Stimulated activated effector memory CD8-positive, alpha-beta T cell treated with anti-CD3 and anti-CD28 coated beads, Interleukin-12 subunit alpha, Interleukin-12 subunit beta, amount 100 ng/mL, for 72 hours (primary cell): ENCODE measurements around the gene VWCE.
A peak's percentile ranks its signal among the peaks of the same experiment; 100 is the strongest.

ENCODE experiments used
- ATAC-seq: fragments of 150-1000 bp; cut with Tn5 transposase; 2 replicates; pipeline ENCODE4 v1.10.0; 2021
- DNase-seq, 2 donors: peaks; one replicate each; pipeline ENCODE4 v3.0.0; 2021 to 2022; ENCODE audit warnings: low spot score in 2 of 2
- H3K27ac Mint-ChIP-seq: one replicate; pipeline ENCODE4 v1.8.0; 2022; ENCODE audit warnings: mild to moderate bottlenecking, mixed read lengths
- H3K36me3 Mint-ChIP-seq: one replicate; pipeline ENCODE4 v1.8.0; 2022; ENCODE audit warnings: mild to moderate bottlenecking, mixed read lengths
- H3K4me1 Mint-ChIP-seq: one replicate; pipeline ENCODE4 v1.8.0; 2022; ENCODE audit warnings: mixed read lengths
- H3K4me3 Mint-ChIP-seq: one replicate; pipeline ENCODE4 v1.8.0; 2022; ENCODE audit warnings: mild to moderate bottlenecking, mixed read lengths
- H3K9me3 Mint-ChIP-seq: one replicate; pipeline ENCODE4 v1.8.0; 2022; ENCODE audit warnings: mixed read lengths

VWCE gene

DNA sequence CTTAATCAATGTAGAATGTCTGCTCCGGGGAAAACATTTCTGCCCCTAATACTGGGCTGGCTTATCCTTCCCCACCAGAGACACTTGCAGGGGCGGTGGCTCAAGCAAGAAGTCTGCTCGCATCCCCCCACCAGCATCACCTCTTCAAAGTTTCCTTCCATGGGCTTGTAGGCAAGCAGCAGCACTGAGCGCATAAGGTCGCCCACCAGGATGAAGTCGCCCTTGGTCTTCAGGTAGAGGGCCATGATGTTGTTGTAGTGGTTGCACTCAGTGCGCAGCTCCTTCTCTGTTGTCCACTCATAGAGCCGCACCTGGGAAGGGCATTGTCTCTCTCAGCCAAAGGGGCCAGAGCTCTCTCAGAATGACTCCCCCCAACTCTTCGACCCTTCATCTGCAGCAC is 8.6 kb upstream of the VWCE start:
- no peak overlapping the region for H3K27ac Mint-ChIP-seq
- ATAC-seq (no peak), DNase-seq (no peak)
- H3K36me3 Mint-ChIP-seq = no peaks in the 10 kb centered on the region
- H3K9me3 Mint-ChIP-seq = no peaks in the 10 kb centered on the region
- H3K4me1 Mint-ChIP-seq = peaks cover 5% of the 10 kb centered on the region
- H3K4me3 Mint-ChIP-seq = no peak overlapping the region

GRCh38 chr11:61302550-61302949 is 7.4 kb upstream of the VWCE start:
- Mint-ChIP-seq H3K4me1 (peaks cover 17% of the 10 kb centered on the region), H3K36me3 (peaks cover 7% of the 10 kb centered on the region), H3K27ac (no peak overlapping the region), H3K4me3 (no peak overlapping the region), H3K9me3 (no peaks in the 10 kb centered on the region)
- DNase-seq (no peak), ATAC-seq (no peak)

DNA sequence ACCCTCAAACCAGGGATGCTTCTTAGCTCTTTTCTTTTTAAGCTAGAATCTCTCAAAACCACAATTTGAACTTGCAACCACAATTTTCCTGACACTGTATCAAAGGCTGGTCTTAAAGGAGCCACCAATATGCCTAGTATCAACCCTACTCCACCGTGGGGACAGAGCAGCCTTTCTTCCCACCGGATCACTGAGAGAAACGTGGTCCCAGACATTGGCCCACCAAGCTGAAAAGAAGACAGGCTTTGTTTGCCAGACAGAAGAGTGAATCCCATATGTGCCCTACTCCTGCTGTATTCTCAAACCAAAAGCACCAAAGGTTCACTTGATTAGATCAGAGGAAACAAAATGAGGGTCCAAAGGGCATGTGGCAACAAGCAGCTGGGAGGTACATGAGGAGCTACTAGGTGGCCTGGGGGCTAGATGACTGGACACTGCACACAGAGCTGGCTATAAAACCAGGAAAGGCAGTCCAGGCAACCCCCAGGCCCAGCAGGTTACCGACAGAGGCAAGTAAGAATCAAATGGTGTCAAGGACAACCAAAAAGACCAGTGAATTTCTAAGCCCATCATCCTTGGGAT is 3.6 kb upstream of the VWCE start:
- H3K4me1 Mint-ChIP-seq = peaks cover 28% of the 10 kb centered on the region
- ATAC-seq = no peak
- no peaks in the 10 kb centered on the region for H3K9me3 Mint-ChIP-seq
- DNase-seq = no peak
- peak overlapping the region; percentile 84 for H3K27ac Mint-ChIP-seq
- H3K4me3 Mint-ChIP-seq = no peak overlapping the region
- H3K36me3 Mint-ChIP-seq = peaks cover 21% of the 10 kb centered on the region

GRCh38 chr11:61297746-61298145 is 2.6 kb upstream of the VWCE start:
- peaks cover 27% of the 10 kb centered on the region for H3K36me3 Mint-ChIP-seq
- no peaks in the 10 kb centered on the region for H3K9me3 Mint-ChIP-seq
- H3K4me3 Mint-ChIP-seq = no peak overlapping the region
- no peak for ATAC-seq
- no peak for DNase-seq
- peaks cover 35% of the 10 kb centered on the region for H3K4me1 Mint-ChIP-seq
- H3K27ac Mint-ChIP-seq = no peak overlapping the region

- no peak for ATAC-seq
- Mint-ChIP-seq H3K9me3 (no peaks in the 10 kb centered on the region), H3K36me3 (peaks cover 27% of the 10 kb centered on the region), H3K27ac (peak overlapping the region; percentile 62), H3K4me3 (no peak overlapping the region), H3K4me1 (peaks cover 35% of the 10 kb centered on the region)
- DNase-seq = no peak
These were observed 2.2 kb upstream of the VWCE start for GRCh38 chr11:61297341-61297740.

DNA sequence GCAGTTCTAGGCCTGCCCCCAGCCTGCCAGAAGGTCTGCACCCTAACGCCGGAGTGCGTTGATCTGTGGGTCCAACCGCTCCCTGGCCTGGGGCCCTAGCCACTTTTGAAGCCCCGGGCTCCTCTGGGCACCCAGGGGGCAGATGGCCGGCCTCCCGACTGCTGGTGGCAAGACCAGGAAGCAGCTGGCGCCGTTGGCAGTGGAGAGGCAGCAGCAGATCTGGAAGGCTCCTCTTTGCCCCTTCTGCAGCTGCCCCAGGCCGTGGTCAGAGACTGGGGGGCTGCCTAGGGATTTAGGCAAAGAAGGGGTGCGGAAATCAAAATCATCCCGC is 445 bp upstream of the VWCE start:
- Mint-ChIP-seq H3K36me3 (peaks cover 27% of the 10 kb centered on the region), H3K9me3 (no peaks in the 10 kb centered on the region)

GRCh38 chr11:61293867-61294716 is 1.0 kb downstream of the VWCE start:
- Mint-ChIP-seq H3K9me3 (no peaks in the 10 kb centered on the region), H3K4me3 (peak overlapping the region; percentile 78), H3K27ac (peak overlapping the region; percentile 73), H3K36me3 (peaks cover 27% of the 10 kb centered on the region), H3K4me1 (peaks cover 34% of the 10 kb centered on the region)
- ATAC-seq = peak; percentile 69
- DNase-seq = peak; percentile 15 to 65

More for the DNA sequence above, 445 bp upstream of the VWCE start:
- DNase-seq (no peak), ATAC-seq (no peak)
- H3K4me1 Mint-ChIP-seq = peaks cover 35% of the 10 kb centered on the region
- peak overlapping the region; percentile 78 for H3K4me3 Mint-ChIP-seq
- no peak overlapping the region for H3K27ac Mint-ChIP-seq

DNA sequence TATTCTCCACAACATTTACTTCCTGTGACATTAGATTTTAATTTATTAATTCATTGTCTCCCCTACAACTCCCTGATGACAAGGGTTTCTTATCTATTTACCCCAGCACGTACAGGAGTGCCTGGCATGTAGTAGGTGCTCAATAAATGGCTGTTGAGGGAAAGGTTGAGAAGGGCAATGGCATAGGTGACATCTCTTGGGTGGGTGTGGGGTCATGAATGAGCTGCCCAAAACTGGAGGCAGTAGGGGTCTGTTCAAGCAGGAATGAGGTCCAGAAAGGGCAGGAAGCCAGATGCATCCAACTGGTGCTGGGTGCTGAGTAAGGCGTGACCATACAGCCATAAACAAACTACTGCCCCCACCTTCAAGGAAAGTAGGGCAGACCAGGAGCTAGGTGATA is 2.8 kb downstream of the VWCE start:
- no peak overlapping the region for H3K27ac Mint-ChIP-seq

GRCh38 chr11:61290905-61291690 is 4.0 kb downstream of the VWCE start:
- no peaks in the 10 kb centered on the region for H3K9me3 Mint-ChIP-seq
- no peak for DNase-seq
- H3K4me3 Mint-ChIP-seq = no peak overlapping the region
- no peak for ATAC-seq
- peaks cover 9% of the 10 kb centered on the region for H3K36me3 Mint-ChIP-seq
- no peak overlapping the region for H3K27ac Mint-ChIP-seq
- H3K4me1 Mint-ChIP-seq = peaks cover 11% of the 10 kb centered on the region

More for the DNA sequence above, 2.8 kb downstream of the VWCE start:
- DNase-seq (no peak), ATAC-seq (no peak)
- peaks cover 17% of the 10 kb centered on the region for H3K4me1 Mint-ChIP-seq
- H3K4me3 Mint-ChIP-seq = no peak overlapping the region
- peaks cover 17% of the 10 kb centered on the region for H3K36me3 Mint-ChIP-seq
- no peaks in the 10 kb centered on the region for H3K9me3 Mint-ChIP-seq

DNA sequence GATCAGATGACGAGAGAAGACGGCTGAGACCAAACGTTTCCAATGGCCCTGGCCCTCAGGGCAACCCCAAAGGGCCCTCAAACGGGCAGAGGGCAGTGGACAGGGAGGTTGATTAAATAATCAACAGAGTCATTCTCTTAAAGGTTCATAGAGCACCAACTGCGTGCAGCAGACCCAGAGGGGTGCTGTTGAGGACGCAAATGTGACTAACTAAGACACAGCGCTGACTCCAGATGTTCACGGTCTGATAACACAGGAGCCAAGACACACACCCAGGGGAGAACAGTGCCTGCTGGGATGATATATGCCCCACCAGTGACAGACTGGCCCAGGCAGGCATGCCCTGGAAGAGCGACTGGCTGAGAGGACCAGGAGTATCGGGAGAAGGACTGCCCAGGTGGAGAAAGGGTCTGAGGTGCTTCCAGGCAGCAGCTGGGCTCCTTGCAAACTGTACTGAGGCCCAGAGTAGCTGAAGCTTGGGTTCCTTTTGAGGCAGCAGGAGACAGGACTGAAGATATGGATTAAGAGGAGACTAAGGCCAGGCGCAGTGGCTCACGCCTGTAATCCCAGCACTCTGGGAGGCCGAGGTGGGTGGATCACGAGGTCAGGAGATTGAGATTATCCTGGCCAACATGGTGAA is 7.7 kb downstream of the VWCE start:
- Mint-ChIP-seq H3K9me3 (no peaks in the 10 kb centered on the region), H3K4me3 (no peak overlapping the region), H3K27ac (peak overlapping the region; percentile 29), H3K36me3 (no peaks in the 10 kb centered on the region), H3K4me1 (no peaks in the 10 kb centered on the region)
- ATAC-seq (no peak), DNase-seq (no peak)

DNA sequence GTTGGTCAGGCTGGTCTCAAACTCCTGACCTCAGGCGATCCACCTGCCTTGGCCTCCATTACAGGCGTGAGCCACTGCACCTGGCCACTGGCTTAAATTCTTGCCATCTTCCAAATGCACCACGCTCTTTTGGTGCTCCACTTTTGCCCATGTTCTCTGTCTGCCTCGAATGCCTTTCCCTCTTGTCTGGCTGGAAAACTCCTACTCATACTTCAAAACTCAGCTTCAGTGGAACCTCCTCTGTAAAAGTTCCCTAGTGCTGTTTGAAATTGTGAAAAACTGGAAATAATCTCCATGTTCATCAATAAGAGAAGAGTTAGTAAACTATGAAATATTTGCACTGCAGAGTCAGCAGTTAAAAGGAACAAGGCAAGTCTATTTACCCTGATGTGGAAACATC is 11.5 kb downstream of the VWCE start:
- Mint-ChIP-seq H3K36me3 (peaks cover 2% of the 10 kb centered on the region), H3K27ac (no peak overlapping the region)

GRCh38 chr11:61281581-61282250 is 13.4 kb downstream of the VWCE start:
- peak; percentile 62 for ATAC-seq
- H3K36me3 Mint-ChIP-seq = peaks cover 9% of the 10 kb centered on the region
- H3K4me1 Mint-ChIP-seq = peaks cover 6% of the 10 kb centered on the region
- peaks cover 3% of the 10 kb centered on the region for H3K9me3 Mint-ChIP-seq
- no peak overlapping the region for H3K4me3 Mint-ChIP-seq
- DNase-seq = peak; percentile 18 to 61
- no peak overlapping the region for H3K27ac Mint-ChIP-seq

More for the DNA sequence above, 11.5 kb downstream of the VWCE start:
- H3K4me1 Mint-ChIP-seq = peaks cover 6% of the 10 kb centered on the region
- DNase-seq = no peak
- peaks cover 3% of the 10 kb centered on the region for H3K9me3 Mint-ChIP-seq
- H3K4me3 Mint-ChIP-seq = no peak overlapping the region
- ATAC-seq = no peak

DNA sequence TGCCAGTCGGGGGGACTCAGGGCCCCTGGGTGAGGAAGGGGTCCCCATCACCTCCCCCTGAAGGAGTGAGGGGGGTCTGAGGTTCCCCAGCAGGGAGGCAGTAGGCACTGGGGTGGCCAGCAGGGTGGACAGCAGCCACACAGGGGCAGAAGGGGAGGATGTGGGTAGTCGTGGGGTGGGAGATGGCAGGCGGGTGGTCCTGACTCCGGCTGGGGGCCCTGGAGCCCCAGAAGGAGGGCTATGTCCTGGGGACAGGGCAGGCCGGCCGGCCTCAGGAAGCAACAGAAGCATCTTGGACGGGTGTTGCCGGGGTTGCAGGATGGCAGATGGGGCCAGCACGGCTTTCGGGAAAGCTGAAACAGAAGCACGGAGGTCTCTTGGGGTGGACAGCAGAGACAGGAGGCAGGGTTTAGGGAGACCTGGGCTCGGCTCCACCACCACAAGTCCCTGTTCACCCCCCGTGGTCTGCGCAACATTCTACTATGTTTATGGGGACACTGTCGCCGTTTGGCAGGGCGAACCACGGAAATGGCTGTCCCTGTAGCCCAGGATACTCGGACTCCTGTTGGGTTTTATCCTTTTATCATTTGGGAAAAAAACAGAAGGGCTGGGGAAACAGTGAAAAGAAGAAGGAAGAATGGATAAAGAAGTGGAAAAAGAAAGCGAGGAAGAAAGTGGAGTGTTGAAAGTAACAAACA is 14.1 kb downstream of the VWCE start:
- ATAC-seq = no peak
- Mint-ChIP-seq H3K9me3 (peaks cover 3% of the 10 kb centered on the region), H3K4me3 (no peak overlapping the region), H3K4me1 (peaks cover 6% of the 10 kb centered on the region), H3K36me3 (peaks cover 9% of the 10 kb centered on the region), H3K27ac (no peak overlapping the region)
- DNase-seq = no peak

GRCh38 chr11:61279934-61280659 is 15.0 kb downstream of the VWCE start:
- Mint-ChIP-seq H3K27ac (no peak overlapping the region), H3K9me3 (peaks cover 3% of the 10 kb centered on the region), H3K4me3 (no peak overlapping the region), H3K36me3 (peaks cover 9% of the 10 kb centered on the region), H3K4me1 (peaks cover 6% of the 10 kb centered on the region)
- ATAC-seq = no peak
- DNase-seq = no peak
